Adrenal gland (tissue), 12 donors: ENCODE measurements around the gene PTBP1. TPM values are rescaled to one million over a fixed set of nuclear protein-coding genes. Genes with fewer than 3 reads are reported as not detected.
"Not testable (repeated sequence)": the region's sequence is repeated elsewhere in the genome, so short reads cannot be mapped to it uniquely, and the experiment has no call there.

Source experiments
- DNase-seq, 7 donors: peaks; one replicate each; pipeline ENCODE4 v3.0.0-alpha.2; 2019 to 2020
- H3K27ac ChIP-seq, 5 donors: fragments of 200-600 bp; sonication (generic) in 4 of 5; 1 replicate in 3 of 5; 2 replicates in 2 of 5; pipeline versions ENCODE4 v1.5.1 to v1.8.0; 2016 to 2020; ENCODE audit warnings: mild to moderate bottlenecking in 1 of 5
- H3K27me3 ChIP-seq: fragments of 200-600 bp; 2 replicates; pipeline ENCODE4 v1.8.0; 2021
- H3K36me3 ChIP-seq, 2 donors: fragments of 200-600 bp; replicated peaks in 1 of 2; 1 replicate in 1 of 2; 2 replicates in 1 of 2; pipeline versions ENCODE4 v1.5.1 to v1.8.0; 2018 to 2022
- H3K4me1 ChIP-seq, 2 donors: fragments of 200-600 bp; replicated peaks in 1 of 2; 1 replicate in 1 of 2; 2 replicates in 1 of 2; pipeline versions ENCODE4 v1.5.1 to v1.8.0; 2018 to 2021
- H3K4me3 ChIP-seq, 4 donors: fragments of 200-600 bp; sonication (generic) in 3 of 4; one replicate each; pipeline ENCODE4 v1.5.1; 2016 to 2018
- H3K9me3 ChIP-seq, 3 donors: fragments of 200-600 bp; sonication (generic) in 1 of 3; replicated peaks in 1 of 3; 1 replicate in 2 of 3; 2 replicates in 1 of 3; pipeline versions ENCODE4 v1.5.1 to v1.8.0; 2016 to 2021
- CTCF ChIP-seq, 6 experiments: fragments of 450-650 bp in 4 of 6; fragments of 200-600 bp in 2 of 6; sonication (generic) in 1 of 6; IDR thresholded peaks; 1 replicate in 5 of 6; 2 replicates in 1 of 6; pipeline versions ENCODE4 v1.5.1 to v1.8.0; 2016 to 2021; ENCODE audit warnings: antibody characterized with exemption in 6 of 6, mild to moderate bottlenecking in 2 of 6, moderate library complexity in 1 of 6
- POLR2A ChIP-seq, 2 donors: fragments of 450-650 bp; IDR thresholded peaks; one replicate each; pipeline ENCODE4 v1.6.1; 2017; ENCODE audit warnings: antibody characterized with exemption in 2 of 2, mild to moderate bottlenecking in 2 of 2, moderate library complexity in 1 of 2
- WGBS, 4 donors: extraction: QIAGEN DNeasy Blood & Tissue Kit in 2 of 4; methylation state at CpG; one replicate each; pipeline versions ENCODE4 v1.1.5 to v1.1.7; 2013 to 2017; 5-methylcytosine and 5-hydroxymethylcytosine counted together
- intact Hi-C, 2 donors: fragments of 100-400 bp; cut with DNase I; formaldehyde crosslinking; loops; one replicate each; pipeline versions ENCODE4 v1.14.1 to v1.15.0; 2022 to 2023
- polyA plus RNA-seq, 3 donors: library from polyadenylated mRNA; stranded (reverse); fragments of 200-250 nt in 2 of 3; fragments of 350-450 nt in 1 of 3; fragmentation: Illumina TruSeq in 1 of 3; extraction: RNeasy Lipid Tissue Mini Kit (QIAGEN cat#74804) in 1 of 3; gene quantifications; one replicate each; pipeline ENCODE4 v1.2.3, GENCODE V29; 2013 to 2014
- total RNA-seq, 9 donors: library from RNA; depleted of rRNA in 4 of 9; stranded (reverse); fragments of >200 nt in 4 of 9; fragments of 120-200 nt in 1 of 9; fragmentation: NEBNext Ultra II Directional in 1 of 9; extraction: Animal tissue kit (Norgen Biotek cat#: 25700) in 1 of 9; gene quantifications; one replicate each; pipeline versions ENCODE4 v1.1.0 to v1.2.4, GENCODE V29; 2013 to 2023
- donor health status: healthy with polysubstance abuse.
- donor health status: Bipolar disorder and iron deficiency.
- donor health status: DM: yes; HTN: yes; CAD: no.
- donor health status: DM: no; HTN: no; CAD: no.
- donor health status: DM: no; HTN: no; CAD: no.
- donor health status: DM: yes; HTN: yes; CAD: no.

PTBP1 gene
- total and polyA plus RNA-seq, 12 donors = 64.6 to 236 (median 146) TPM

DNA sequence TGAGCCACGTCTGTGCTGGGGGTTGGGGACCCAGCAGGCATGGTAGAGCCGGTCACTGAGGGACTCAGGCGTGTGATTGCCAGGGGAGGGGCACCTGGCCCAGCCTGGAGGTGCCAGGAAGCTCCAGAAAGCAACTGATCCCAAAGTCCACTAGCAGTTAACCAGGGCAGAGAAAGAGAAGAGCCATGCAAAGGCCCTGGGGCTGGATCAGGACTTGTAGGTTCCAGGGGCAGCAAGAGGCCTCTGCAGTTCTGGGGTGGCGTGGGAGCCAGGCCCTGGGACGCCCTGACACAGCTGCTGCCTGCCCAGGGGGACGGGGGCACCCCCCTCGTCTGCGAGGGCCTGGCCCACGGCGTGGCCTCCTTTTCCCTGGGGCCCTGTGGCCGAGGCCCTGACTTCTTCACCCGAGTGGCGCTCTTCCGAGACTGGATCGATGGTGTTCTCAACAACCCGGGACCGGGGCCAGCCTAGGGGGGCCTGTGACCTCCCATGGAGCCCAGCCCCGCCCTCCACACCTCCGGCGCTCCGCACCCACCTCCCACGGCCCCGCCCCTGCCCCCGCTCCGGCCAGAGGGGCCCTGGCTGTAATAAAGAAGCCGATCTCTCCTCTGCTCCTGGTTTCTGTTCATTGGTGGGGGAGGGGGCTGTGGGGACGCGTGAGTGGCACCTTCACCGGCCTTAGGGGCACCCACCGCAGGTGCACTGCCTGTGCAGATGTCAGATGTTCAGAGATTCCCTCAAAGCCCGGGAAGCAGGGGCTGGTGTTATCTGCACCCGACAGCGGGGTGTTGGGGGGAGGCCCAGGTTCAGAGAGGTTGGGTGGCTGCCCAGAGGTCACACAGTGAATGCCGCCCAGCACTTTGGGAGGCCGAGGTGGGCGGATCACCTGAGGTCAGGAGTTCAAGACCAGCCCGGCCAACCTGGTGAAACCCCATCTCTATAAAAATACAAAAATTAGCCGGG lies 34.4 kb downstream of the PTBP1 start:
- H3K4me3 ChIP-seq = no peak overlapping the region
- WGBS, 4 donors = 55 to 80% (median 67%) methylated on average over 8 to 38 of the region's 38 CpGs
- peaks cover 6% of the 10 kb centered on the region for H3K27me3 ChIP-seq
- no peaks in the 10 kb centered on the region for H3K9me3 ChIP-seq
- intact Hi-C loops = no loop called here
- no peaks in the 10 kb centered on the region for H3K36me3 ChIP-seq
- DNase-seq = no peak
- H3K4me1 ChIP-seq = no peaks in the 10 kb centered on the region
- H3K27ac ChIP-seq = no peak overlapping the region
- no peak for TF ChIP-seq CTCF (IDR thresholded peaks at IDR 0.05)
- no peak for TF ChIP-seq POLR2A (IDR thresholded peaks at IDR 0.05)

DNA sequence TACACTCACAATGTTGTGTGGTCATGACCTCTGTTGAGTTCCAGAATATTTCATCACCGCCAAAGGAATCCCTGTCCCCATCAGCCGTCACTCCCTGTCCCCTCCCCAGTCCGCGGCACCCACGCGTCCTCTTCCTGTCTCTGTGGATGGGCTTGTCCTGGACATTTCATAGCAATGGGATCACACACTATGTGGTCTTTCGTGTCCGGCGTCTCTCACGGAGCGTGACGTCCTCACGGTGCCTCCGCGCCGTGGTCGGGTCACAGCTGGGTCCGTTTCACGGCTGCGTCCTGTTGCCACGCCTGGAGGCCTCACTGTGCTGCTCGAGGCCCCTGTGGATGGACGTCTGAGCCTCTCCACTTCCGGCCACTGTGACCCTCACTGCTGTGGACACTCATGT lies 37.0 kb downstream of the PTBP1 start:
- no peak overlapping the region for H3K27ac ChIP-seq
- intact Hi-C loops = no loop called here
- H3K27me3 ChIP-seq = no peaks in the 10 kb centered on the region
- H3K9me3 ChIP-seq = no peaks in the 10 kb centered on the region
- DNase-seq = no peak
- H3K4me3 ChIP-seq = no peak overlapping the region
- no peaks in the 10 kb centered on the region for H3K36me3 ChIP-seq
- no peaks in the 10 kb centered on the region for H3K4me1 ChIP-seq
- WGBS, 4 donors = 66 to 79% (median 70%) methylated on average over 23 to 24 of the region's 24 CpGs
- TF ChIP-seq POLR2A (IDR thresholded peaks at IDR 0.05) (no peak), CTCF (IDR thresholded peaks at IDR 0.05) (no peak)

GRCh38 chr19:835210-835810 lies 38.1 kb downstream of the PTBP1 start:
- H3K27ac ChIP-seq = no peak overlapping the region
- H3K27me3 ChIP-seq = no peaks in the 10 kb centered on the region
- H3K9me3 ChIP-seq = no peaks in the 10 kb centered on the region
- DNase-seq = no peak
- H3K36me3 ChIP-seq = no peaks in the 10 kb centered on the region
- H3K4me3 ChIP-seq = no peak overlapping the region
- intact Hi-C loops = no loop called here
- TF ChIP-seq POLR2A (IDR thresholded peaks at IDR 0.05) = no peak
- TF ChIP-seq CTCF (IDR thresholded peaks at IDR 0.05) = no peak
- 36 to 71% (median 62%) methylated on average over 7 to 36 of the region's 36 CpGs for WGBS, 4 donors
- no peaks in the 10 kb centered on the region for H3K4me1 ChIP-seq

DNA sequence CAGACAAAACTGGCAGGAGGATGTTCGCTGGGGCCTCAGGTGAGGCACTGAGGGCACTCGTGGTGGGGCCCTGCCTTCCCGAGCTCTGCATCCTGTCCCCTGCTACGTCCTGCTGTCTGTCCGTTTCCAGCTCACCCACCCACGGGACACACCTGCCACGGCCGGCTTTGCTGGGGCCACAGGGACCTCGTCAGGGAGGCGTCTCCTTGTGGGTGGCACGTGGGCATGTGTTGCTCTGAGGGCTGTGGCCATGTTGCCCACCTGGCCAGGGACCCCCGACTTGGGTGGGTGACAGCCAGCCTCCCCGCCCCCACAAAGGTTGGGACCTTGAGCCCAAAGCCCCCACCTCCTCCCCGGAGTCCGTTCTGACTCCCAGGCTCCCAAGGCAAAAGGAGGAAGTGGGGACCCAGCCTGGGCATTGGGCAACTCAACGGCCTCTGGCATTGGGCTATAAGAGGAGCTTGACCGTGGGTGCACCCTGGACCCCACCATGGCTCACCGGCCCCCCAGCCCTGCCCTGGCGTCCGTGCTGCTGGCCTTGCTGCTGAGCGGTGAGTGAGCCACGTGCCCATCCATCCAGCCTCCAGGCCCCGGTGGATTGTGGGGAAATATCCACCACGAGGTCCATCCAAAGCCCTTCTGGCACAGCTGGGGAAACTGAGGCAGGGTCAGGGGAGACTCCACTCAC lies 43.4 kb downstream of the PTBP1 start, which contains the start of gene PRTN3:
TSS of gene PRTN3 (plus strand) at position 481 of the 688 bp plus-strand sequence. CDS start at position 491, 10 bp downstream.
- Histone ChIP-seq H3K36me3 (no peaks in the 10 kb centered on the region), H3K4me1 (peaks cover 9 to 10% of the 10 kb centered on the region in 2 donors), H3K9me3 (no peaks in the 10 kb centered on the region), H3K4me3 (no peak within 1 kb of the TSS), H3K27ac (no peak within 1 kb of the TSS), H3K27me3 (peaks cover 12% of the 10 kb centered on the region)
- 54 to 67% (median 67%) methylated on average over 3 to 24 of the region's 24 CpGs; no CpG with 5 or more reads in 1 of the 4 donors for WGBS, 4 donors
- no peak for DNase-seq
- TF ChIP-seq POLR2A (IDR thresholded peaks at IDR 0.05) (no peak), CTCF (IDR thresholded peaks at IDR 0.05) (no peak)
- intact Hi-C loops = no loop called here

GRCh38 chr19:842802-843179 lies 45.5 kb downstream of the PTBP1 start:
- H3K27ac ChIP-seq, DNase-seq, H3K9me3 ChIP-seq, intact Hi-C loops, H3K4me1 ChIP-seq, H3K36me3 ChIP-seq, H3K4me3 ChIP-seq: not testable (repeated sequence)
- 72 to 79% (median 76%) methylated on average over 7 of the region's 7 CpGs for WGBS, 4 donors
- H3K27me3 ChIP-seq = peaks cover 16% of the 10 kb centered on the region
